ENCODE measurements around the gene SEPTIN11. TPM values are rescaled to one million over a fixed set of nuclear protein-coding genes. Genes with fewer than 3 reads are reported as not detected.

Gene SEPTIN11
- total RNA-seq, 1 donor from 2014 or later: 460 TPM

GRCh38 chr4:76980261-76980660, 30.7 kb downstream of the SEPTIN11 start:
- no peak for DNase-seq (ENCODE audit: extremely low spot score, unreplicated experiment)

GRCh38 chr4:76981644-76982043, 32.1 kb downstream of the SEPTIN11 start:
- H3K36me3 Mint-ChIP-seq (ENCODE audit: unreplicated experiment): peaks cover 25% of the 10 kb centered on the region
- H3K27ac Mint-ChIP-seq (ENCODE audit: unreplicated experiment): peak overlapping the region; percentile 92
- no peaks in the 10 kb centered on the region for H3K27me3 Mint-ChIP-seq (ENCODE audit: unreplicated experiment)
- DNase-seq (ENCODE audit: extremely low spot score, unreplicated experiment): no peak
- H3K4me3 Mint-ChIP-seq (ENCODE audit: unreplicated experiment): no peak overlapping the region
- peaks cover 100% of the 10 kb centered on the region for H3K4me1 Mint-ChIP-seq (ENCODE audit: unreplicated experiment)
- TF ChIP-seq CTCF (IDR thresholded peaks at IDR 0.05): no peak
- H3K9me3 Mint-ChIP-seq (ENCODE audit: unreplicated experiment): no peaks in the 10 kb centered on the region

More at GRCh38 chr4:76980261-76980660, 30.7 kb downstream of the SEPTIN11 start:
- Mint-ChIP-seq H3K4me3 (ENCODE audit: unreplicated experiment) (no peak overlapping the region), H3K27ac (ENCODE audit: unreplicated experiment) (peak overlapping the region; percentile 92), H3K27me3 (ENCODE audit: unreplicated experiment) (no peaks in the 10 kb centered on the region), H3K36me3 (ENCODE audit: unreplicated experiment) (peaks cover 36% of the 10 kb centered on the region), H3K4me1 (ENCODE audit: unreplicated experiment) (peaks cover 98% of the 10 kb centered on the region), H3K9me3 (ENCODE audit: unreplicated experiment) (no peaks in the 10 kb centered on the region)
- TF ChIP-seq CTCF (IDR thresholded peaks at IDR 0.05): no peak

- Mint-ChIP-seq H3K9me3 (ENCODE audit: unreplicated experiment) (no peaks in the 10 kb centered on the region), H3K4me3 (ENCODE audit: unreplicated experiment) (peak overlapping the region; percentile 3), H3K36me3 (ENCODE audit: unreplicated experiment) (peaks cover 23% of the 10 kb centered on the region), H3K27me3 (ENCODE audit: unreplicated experiment) (no peaks in the 10 kb centered on the region), H3K4me1 (ENCODE audit: unreplicated experiment) (peaks cover 100% of the 10 kb centered on the region), H3K27ac (ENCODE audit: unreplicated experiment) (peak overlapping the region; percentile 92)
- TF ChIP-seq CTCF (IDR thresholded peaks at IDR 0.05): peak; percentile 34
- no peak for DNase-seq (ENCODE audit: extremely low spot score, unreplicated experiment)
These were observed 33.4 kb downstream of the SEPTIN11 start for GRCh38 chr4:76982638-76983584.

GRCh38 chr4:76984127-76984526, 34.6 kb downstream of the SEPTIN11 start:
- Mint-ChIP-seq H3K36me3 (ENCODE audit: unreplicated experiment) (peaks cover 19% of the 10 kb centered on the region), H3K27ac (ENCODE audit: unreplicated experiment) (peak overlapping the region; percentile 92), H3K9me3 (ENCODE audit: unreplicated experiment) (no peaks in the 10 kb centered on the region), H3K27me3 (ENCODE audit: unreplicated experiment) (no peaks in the 10 kb centered on the region), H3K4me3 (ENCODE audit: unreplicated experiment) (peak overlapping the region; percentile 42), H3K4me1 (ENCODE audit: unreplicated experiment) (peaks cover 99% of the 10 kb centered on the region)
- peak; percentile 52 for TF ChIP-seq CTCF (IDR thresholded peaks at IDR 0.05)
- DNase-seq (ENCODE audit: extremely low spot score, unreplicated experiment): no peak

- Mint-ChIP-seq H3K9me3 (ENCODE audit: unreplicated experiment) (no peaks in the 10 kb centered on the region), H3K36me3 (ENCODE audit: unreplicated experiment) (peaks cover 18% of the 10 kb centered on the region), H3K4me3 (ENCODE audit: unreplicated experiment) (peak overlapping the region; percentile 42), H3K27ac (ENCODE audit: unreplicated experiment) (peak overlapping the region; percentile 92), H3K27me3 (ENCODE audit: unreplicated experiment) (no peaks in the 10 kb centered on the region), H3K4me1 (ENCODE audit: unreplicated experiment) (peaks cover 97% of the 10 kb centered on the region)
- DNase-seq (ENCODE audit: extremely low spot score, unreplicated experiment): peak; percentile 89
- no peak for TF ChIP-seq CTCF (IDR thresholded peaks at IDR 0.05)
These were observed 35.2 kb downstream of the SEPTIN11 start for GRCh38 chr4:76984788-76985211.
